Amygdala (tissue), 56 donors: ENCODE measurements around the gene MAEA.
"Not testable (repeated sequence)": the region's sequence is repeated elsewhere in the genome, so short reads cannot be mapped to it uniquely, and the experiment has no call there.

ENCODE experiments used
- DNase-seq, 56 donors: peaks; one replicate each; lab custom pipeline; 2025; lab: John Stamatoyannopoulos, UW

MAEA gene

DNA sequence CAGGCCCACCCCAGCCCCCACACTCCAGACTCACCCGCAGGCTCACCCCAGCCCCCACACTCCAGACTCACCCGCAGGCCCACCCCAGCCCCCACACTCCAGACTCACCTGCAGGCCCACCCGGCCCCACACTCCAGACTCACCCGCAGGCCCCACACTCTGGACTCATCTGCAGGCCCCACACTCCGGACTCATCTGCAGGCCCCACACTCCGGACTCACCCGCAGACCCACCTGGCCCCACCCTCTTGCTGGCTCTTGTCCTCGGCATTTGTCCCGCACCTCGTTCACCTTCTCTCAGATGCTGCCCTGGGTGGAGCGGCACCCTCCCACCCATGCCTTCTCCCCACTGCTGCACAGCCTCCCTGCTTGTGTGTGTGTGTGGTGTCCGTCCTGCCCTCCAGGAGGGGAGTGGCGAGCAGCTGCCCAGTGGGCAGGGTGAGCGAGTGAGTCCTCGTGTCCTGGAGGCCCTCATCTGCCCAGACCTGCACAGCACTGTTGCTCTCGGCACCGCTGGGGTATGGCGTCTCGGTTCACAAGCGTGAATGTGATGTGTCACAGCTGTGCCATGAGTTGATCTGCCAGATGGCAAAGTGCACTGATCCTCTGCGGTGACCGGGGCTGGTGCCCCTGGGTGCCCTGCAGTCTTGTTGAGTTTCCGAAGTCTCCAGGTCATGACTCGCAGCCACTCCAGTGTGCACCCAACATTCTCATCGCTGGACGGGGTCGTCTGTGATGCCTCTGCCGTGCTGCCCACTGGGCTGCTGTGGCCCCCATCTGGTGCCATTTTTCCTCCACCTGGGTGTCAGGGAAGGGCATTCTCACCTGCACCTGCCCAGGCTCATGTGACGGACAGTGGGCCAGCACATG is 27.7 kb downstream of the MAEA start:
- DNase-seq: no peak

GRCh38 chr4:1318046-1318375 is 28.3 kb downstream of the MAEA start:
- DNase-seq: no peak

GRCh38 chr4:1318488-1319213 is 29.0 kb downstream of the MAEA start:
- DNase-seq: no peak

- no peak for DNase-seq
Observed at GRCh38 chr4:1321486-1321885, 31.8 kb downstream of the MAEA start.

DNA sequence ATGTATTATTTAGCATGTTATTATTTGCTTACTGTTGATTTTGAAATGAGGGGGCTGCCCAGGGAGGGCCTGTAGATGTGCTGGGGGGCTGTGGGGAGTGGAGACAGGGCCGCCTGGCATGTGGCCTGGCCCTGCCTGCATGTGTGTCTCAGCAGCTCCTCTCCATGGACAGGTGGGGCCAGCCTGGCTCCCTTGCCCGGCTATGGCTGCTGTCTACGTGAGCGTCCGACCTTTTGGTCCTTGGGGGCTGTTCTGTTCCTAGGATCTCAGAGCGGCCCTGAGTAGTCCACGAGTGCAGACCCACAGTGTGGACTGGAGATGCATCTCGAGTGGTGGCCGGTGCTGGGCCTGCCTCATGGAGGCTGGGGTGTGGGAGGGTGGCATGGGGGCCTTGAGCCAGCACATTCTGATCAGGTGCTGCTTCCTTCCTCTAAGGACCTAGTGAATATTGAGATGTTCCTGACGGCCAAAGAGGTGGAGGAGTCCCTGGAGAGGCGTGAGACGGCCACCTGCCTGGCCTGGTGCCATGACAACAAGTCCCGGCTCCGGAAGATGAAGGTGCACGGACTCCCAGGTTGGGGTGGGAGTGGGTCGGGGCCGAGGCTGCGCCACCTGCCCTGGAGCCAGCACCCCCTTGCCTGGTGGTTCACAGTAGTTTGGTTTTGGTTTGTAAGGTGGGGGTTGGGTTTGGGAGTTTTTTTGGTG is 32.4 kb downstream of the MAEA start:
- DNase-seq: no peak

DNA sequence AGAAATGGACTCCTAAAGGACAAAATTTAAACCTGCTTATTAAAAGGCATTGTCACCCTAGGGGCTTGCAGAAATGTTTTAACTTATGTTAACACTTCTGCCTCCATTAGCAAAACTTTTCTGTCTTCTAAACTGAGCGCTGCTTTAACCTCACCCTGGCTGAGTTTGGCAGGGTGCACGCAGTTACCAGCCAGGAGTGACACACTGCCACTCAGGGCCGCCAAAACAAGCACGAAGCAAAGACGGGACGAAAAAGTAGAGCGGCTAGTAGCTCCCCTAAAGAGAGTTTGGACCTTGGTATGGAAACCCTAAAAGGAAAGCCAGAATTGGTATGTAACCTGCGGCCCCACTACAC is 33.6 kb downstream of the MAEA start:
- no peak for DNase-seq

- DNase-seq: no peak
Observed at GRCh38 chr4:1323635-1324442, 34.1 kb downstream of the MAEA start.

- not testable (repeated sequence) for DNase-seq
Observed at GRCh38 chr4:1324443-1325175, 34.9 kb downstream of the MAEA start.

DNA sequence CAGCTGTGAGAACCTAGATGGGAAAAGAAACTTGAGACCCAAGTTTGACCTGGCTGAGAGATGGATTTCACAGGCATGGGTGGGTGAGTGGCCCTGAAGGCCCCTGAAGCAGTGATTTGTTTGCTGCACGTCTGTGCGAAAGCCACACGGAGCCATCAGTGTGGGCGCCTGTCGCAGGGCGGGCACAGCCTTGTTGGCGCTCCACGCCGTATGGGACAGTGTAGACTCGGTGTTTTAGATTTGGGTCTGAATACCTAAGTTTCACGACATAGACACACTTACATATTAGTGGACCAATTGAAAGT is 35.4 kb downstream of the MAEA start:
- no peak for DNase-seq

GRCh38 chr4:1325681-1326635 is 36.3 kb downstream of the MAEA start:
- no peak for DNase-seq

- DNase-seq: no peak
Observed at GRCh38 chr4:1326751-1327525, 37.2 kb downstream of the MAEA start.

GRCh38 chr4:1327526-1328266 is 38.0 kb downstream of the MAEA start:
- DNase-seq: no peak

GRCh38 chr4:1328267-1329155 is 38.8 kb downstream of the MAEA start:
- no peak for DNase-seq

DNA sequence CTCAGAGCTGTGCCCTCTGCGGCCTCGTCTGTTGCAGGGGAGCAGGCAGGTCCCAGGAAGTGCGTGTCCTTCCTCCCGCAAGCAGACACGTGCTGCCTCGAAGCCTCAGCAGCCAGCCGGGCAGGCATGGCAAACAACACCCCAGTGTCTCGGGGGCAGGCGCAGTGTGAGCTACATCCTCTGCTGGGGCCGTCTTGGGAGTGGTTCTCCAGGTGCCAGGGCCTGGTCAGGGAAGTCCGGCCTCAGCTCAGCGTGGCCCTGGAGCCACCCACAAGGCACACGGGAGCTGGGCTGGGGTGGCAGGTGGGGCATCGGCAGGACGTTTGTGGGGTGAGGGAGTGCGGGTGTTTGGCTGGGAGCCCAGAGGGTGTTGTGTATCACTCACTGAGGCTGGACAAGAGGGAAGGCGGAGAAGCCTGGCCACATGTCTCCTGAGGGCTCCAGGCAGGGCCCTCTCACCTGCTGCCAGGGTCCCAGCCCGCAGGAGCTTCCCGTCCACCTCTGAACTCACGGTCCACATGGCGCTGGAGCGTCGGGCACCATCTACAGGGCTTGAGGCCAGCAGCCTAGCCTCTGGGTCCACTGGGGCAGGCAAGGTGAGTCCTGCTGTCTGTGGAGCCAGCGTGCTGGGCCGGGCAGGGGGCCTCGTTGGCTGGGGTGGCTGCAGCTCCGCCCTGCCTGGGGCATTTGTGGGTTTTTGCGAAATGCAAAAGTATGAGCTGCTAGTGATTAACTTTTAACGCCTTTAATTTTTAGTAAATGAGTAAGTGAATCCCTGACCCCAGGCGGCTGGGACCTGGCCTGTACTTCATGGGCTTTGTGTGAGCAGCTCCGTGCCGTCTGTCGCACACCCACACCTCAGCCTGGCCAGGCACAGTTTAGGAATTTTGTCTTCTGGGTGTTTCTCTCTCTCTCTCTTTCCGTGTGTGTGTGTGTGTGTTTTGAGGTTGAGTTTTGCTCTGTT is 40.0 kb downstream of the MAEA start:
- DNase-seq: no peak
